PC-3 (cell line): ENCODE results near the gene ARSB.

Experiments used
- CTCF ChIP-seq: fragments of 300-600 bp; sonication (generic); conservative IDR thresholded peaks from 2 replicates; pipeline ENCODE4 v1.5.1; 2017; ENCODE audit warnings: antibody characterized with exemption, low read depth, mild to moderate bottlenecking, low read length
- EZH2 ChIP-seq: fragments of 300-600 bp; sonication (generic); IDR thresholded peaks from one replicate; pipeline ENCODE4 v1.6.1; 2017; ENCODE audit warnings: antibody characterized with exemption, mild to moderate bottlenecking, low read length; ENCODE audit not compliant: unreplicated experiment
- EZH2phosphoT487 ChIP-seq: fragments of 300-600 bp; sonication (generic); IDR thresholded peaks from 2 replicates; pipeline ENCODE4 v1.6.1; 2018; ENCODE audit warnings: mild to moderate bottlenecking, antibody characterized with exemption, low read length, borderline replicate concordance

- TF ChIP-seq CTCF: no peak
- no peak for TF ChIP-seq EZH2
- no peak for TF ChIP-seq EZH2phosphoT487
Observed at GRCh38 chr5:78908173-78909061, 76.7 kb downstream of the ARSB start.
